ENCODE data around the gene LAMB1. TPM values are rescaled to one million over a fixed set of nuclear protein-coding genes. Genes with fewer than 3 reads are reported as not detected.

LAMB1 gene
- total RNA-seq, 1 experiment from 2014 or later, result 101 TPM

- Mint-ChIP-seq H3K4me1 (peaks cover 12% of the 10 kb centered on the region), H3K27me3 (ENCODE audit: low read depth) (no peaks in the 10 kb centered on the region), H3K36me3 (peaks cover 43% of the 10 kb centered on the region), H3K4me3 (no peak overlapping the region), H3K27ac (no peak overlapping the region), H3K9me3 (no peaks in the 10 kb centered on the region)
- no peak for ATAC-seq
- DNase-seq (ENCODE audit: low spot score), result no peak
- TF ChIP-seq ZNF317 (CRISPR knock-in tag; IDR thresholded peaks at IDR 0.05; ENCODE audit: borderline replicate concordance, low read depth) (no peak), PRRX2 (CRISPR knock-in tag; IDR thresholded peaks at IDR 0.05) (no peak), ZNF281 (CRISPR knock-in tag; IDR thresholded peaks at IDR 0.05) (no peak), FOXP1 (CRISPR knock-in tag; IDR thresholded peaks at IDR 0.05; ENCODE audit: borderline replicate concordance) (no peak), IRF2 (CRISPR knock-in tag; IDR thresholded peaks at IDR 0.05; ENCODE audit: borderline replicate concordance, low read depth) (no peak), AFF4 (CRISPR knock-in tag; IDR thresholded peaks at IDR 0.05; ENCODE audit: borderline replicate concordance) (no peak), NR1H2 (CRISPR knock-in tag; IDR thresholded peaks at IDR 0.05) (no peak), CREB1 (CRISPR knock-in tag; IDR thresholded peaks at IDR 0.05) (no peak), ZBTB21 (CRISPR knock-in tag; IDR thresholded peaks at IDR 0.05; ENCODE audit: borderline replicate concordance) (no peak), ZNF232 (CRISPR knock-in tag; IDR thresholded peaks at IDR 0.05) (no peak), ZNF121 (CRISPR knock-in tag; IDR thresholded peaks at IDR 0.05) (no peak), HMGA2 (CRISPR knock-in tag; IDR thresholded peaks at IDR 0.05) (no peak), ZNF671 (CRISPR knock-in tag; IDR thresholded peaks at IDR 0.05) (no peak), ZNF416 (CRISPR knock-in tag; IDR thresholded peaks at IDR 0.05) (no peak), ZNF263 (CRISPR knock-in tag; IDR thresholded peaks at IDR 0.05; ENCODE audit: low read depth) (no peak), KAT7 (CRISPR knock-in tag; IDR thresholded peaks at IDR 0.05; ENCODE audit: borderline replicate concordance) (no peak)
- TF ChIP-seq, protein P1, sequence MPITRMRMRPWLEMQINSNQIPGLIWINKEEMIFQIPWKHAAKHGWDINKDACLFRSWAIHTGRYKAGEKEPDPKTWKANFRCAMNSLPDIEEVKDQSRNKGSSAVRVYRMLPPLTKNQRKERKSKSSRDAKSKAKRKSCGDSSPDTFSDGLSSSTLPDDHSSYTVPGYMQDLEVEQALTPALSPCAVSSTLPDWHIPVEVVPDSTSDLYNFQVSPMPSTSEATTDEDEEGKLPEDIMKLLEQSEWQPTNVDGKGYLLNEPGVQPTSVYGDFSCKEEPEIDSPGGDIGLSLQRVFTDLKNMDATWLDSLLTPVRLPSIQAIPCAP (CRISPR knock-in tag; IDR thresholded peaks at IDR 0.05), result no peak
- TF ChIP-seq, protein P2, sequence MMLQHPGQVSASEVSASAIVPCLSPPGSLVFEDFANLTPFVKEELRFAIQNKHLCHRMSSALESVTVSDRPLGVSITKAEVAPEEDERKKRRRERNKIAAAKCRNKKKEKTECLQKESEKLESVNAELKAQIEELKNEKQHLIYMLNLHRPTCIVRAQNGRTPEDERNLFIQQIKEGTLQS (CRISPR knock-in tag; conservative IDR thresholded peaks at IDR 0.05), result no peak
- TF ChIP-seq, protein P3, sequence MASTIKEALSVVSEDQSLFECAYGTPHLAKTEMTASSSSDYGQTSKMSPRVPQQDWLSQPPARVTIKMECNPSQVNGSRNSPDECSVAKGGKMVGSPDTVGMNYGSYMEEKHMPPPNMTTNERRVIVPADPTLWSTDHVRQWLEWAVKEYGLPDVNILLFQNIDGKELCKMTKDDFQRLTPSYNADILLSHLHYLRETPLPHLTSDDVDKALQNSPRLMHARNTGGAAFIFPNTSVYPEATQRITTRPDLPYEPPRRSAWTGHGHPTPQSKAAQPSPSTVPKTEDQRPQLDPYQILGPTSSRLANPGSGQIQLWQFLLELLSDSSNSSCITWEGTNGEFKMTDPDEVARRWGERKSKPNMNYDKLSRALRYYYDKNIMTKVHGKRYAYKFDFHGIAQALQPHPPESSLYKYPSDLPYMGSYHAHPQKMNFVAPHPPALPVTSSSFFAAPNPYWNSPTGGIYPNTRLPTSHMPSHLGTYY (CRISPR knock-in tag; IDR thresholded peaks at IDR 0.05), result no peak
- TF ChIP-seq, protein P4, sequence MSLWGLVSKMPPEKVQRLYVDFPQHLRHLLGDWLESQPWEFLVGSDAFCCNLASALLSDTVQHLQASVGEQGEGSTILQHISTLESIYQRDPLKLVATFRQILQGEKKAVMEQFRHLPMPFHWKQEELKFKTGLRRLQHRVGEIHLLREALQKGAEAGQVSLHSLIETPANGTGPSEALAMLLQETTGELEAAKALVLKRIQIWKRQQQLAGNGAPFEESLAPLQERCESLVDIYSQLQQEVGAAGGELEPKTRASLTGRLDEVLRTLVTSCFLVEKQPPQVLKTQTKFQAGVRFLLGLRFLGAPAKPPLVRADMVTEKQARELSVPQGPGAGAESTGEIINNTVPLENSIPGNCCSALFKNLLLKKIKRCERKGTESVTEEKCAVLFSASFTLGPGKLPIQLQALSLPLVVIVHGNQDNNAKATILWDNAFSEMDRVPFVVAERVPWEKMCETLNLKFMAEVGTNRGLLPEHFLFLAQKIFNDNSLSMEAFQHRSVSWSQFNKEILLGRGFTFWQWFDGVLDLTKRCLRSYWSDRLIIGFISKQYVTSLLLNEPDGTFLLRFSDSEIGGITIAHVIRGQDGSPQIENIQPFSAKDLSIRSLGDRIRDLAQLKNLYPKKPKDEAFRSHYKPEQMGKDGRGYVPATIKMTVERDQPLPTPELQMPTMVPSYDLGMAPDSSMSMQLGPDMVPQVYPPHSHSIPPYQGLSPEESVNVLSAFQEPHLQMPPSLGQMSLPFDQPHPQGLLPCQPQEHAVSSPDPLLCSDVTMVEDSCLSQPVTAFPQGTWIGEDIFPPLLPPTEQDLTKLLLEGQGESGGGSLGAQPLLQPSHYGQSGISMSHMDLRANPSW (CRISPR knock-in tag; conservative IDR thresholded peaks at IDR 0.05; ENCODE audit: low read depth), result no peak
- CTCF ChIA-PET, result interaction anchor here (1.0 kb wide), 1 partner anchor 21 kb away, joined by 5 read pairs; no protein-coding TSS in a partner anchor
- POLR2A ChIA-PET, result no interaction called here
Measured at GRCh38 chr7:107981466-107981865, 21.5 kb downstream of the LAMB1 start.
